ENCODE data around the gene JAG2.

JAG2 gene

DNA sequence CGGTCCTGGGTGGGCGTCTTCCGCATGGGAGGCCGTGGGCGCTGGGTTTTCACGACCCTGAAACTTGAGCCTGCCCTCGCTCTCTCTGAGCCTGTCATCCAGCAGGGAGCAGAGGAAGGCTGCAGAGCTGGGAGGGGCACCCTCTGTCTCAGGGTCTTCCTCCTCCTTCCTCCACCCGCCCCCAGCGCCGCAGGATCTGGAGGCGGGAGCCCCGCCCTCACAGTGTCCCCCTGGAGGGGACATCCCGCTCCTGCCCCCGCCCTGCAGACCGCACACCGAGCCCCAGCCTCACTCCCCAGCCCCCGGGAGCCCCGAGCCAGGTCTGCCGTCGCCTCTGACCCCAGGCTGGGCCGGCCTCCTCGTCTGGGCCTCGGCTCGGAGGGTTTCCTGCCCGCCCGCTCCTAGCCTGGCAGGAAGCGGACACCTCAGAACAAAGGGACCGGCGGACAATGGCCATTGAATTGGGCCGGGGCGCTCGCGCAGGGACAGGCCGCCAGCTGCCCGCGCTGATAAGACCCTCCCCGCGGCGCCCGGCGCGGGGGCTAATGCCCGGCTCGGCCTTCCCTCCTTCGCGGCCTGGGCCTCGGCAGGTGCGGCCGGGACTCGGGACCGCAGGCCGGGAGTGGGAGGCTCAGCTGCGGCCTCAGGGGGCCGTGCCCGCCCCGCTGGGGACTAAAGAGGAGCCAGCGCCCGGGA is 27.8 kb upstream of the JAG2 start:
- peak overlapping the region; percentile 0 for H3K4me3 ChIP-seq (ENCODE audit: insufficient read length, low read depth)
- H3K4me1 ChIP-seq (ENCODE audit: insufficient read depth, insufficient read length): peaks cover 21% of the 10 kb centered on the region
- H3K9ac ChIP-seq (ENCODE audit: insufficient read length, low read depth): peak overlapping the region; percentile 72
- H3K27me3 ChIP-seq (ENCODE audit: insufficient read depth, insufficient read length): peaks cover 57% of the 10 kb centered on the region
- H3K9me3 ChIP-seq (ENCODE audit: insufficient read depth, low read length): no peaks in the 10 kb centered on the region
- H3K36me3 ChIP-seq (ENCODE audit: insufficient read depth, insufficient read length, low read length): no peaks in the 10 kb centered on the region
- TF ChIP-seq YY1 (IDR thresholded peaks at IDR 0.05; ENCODE audit: insufficient read depth, insufficient read length): no peak
- no peak for TF ChIP-seq ZNF274 (IDR thresholded peaks at IDR 0.05; ENCODE audit: low read depth, low read length)
- no peak for TF ChIP-seq SUZ12 (IDR thresholded peaks at IDR 0.05; ENCODE audit: extremely low read depth, insufficient read depth, insufficient read length)
- DNase-seq (ENCODE audit: low read depth, low spot score): no peak

DNA sequence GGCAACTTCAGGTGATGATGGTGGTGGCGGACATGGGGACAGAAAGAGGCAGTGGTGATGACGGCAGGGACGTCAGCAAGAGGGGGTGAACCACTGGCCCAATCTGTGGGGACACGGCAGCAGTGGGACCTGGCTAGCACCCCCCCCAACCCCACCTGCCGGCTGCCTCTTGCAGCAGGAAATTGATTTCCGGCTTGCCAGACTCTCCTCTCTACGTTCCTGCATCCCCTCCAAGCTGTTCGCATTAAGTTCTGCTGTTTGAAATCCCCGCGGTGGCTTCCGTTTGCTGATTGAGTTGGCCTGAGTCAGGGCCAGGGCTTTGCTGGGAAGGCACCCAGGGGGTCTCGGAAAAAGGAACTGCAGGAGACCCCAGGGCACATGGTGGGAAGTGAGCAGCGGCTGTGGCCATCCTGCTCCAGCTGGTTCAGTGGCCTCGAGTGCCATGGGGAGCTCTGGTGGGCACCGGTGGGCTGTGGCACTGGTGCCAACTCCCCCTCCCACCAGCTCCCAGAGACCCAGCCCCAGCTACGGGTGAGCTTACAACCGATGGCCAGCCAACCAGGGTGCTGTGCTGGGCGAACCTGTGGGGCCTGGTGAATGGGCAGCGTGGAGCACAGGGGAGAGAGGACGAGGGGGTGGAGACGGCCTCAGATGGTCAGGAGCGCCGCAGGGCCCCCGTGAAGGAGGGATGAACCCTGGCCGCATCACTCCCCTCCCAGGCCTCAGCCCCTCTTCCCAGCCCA is 27.1 kb upstream of the JAG2 start:
- no peak for TF ChIP-seq YY1 (IDR thresholded peaks at IDR 0.05; ENCODE audit: insufficient read depth, insufficient read length)
- Histone ChIP-seq H3K4me3 (ENCODE audit: insufficient read length, low read depth) (peak overlapping the region; percentile 0), H3K9ac (ENCODE audit: insufficient read length, low read depth) (peak overlapping the region; percentile 72), H3K9me3 (ENCODE audit: insufficient read depth, low read length) (no peaks in the 10 kb centered on the region), H3K27me3 (ENCODE audit: insufficient read depth, insufficient read length) (peaks cover 57% of the 10 kb centered on the region), H3K4me1 (ENCODE audit: insufficient read depth, insufficient read length) (peaks cover 18% of the 10 kb centered on the region), H3K36me3 (ENCODE audit: insufficient read depth, insufficient read length, low read length) (no peaks in the 10 kb centered on the region)
- no peak for DNase-seq (ENCODE audit: low read depth, low spot score)

DNA sequence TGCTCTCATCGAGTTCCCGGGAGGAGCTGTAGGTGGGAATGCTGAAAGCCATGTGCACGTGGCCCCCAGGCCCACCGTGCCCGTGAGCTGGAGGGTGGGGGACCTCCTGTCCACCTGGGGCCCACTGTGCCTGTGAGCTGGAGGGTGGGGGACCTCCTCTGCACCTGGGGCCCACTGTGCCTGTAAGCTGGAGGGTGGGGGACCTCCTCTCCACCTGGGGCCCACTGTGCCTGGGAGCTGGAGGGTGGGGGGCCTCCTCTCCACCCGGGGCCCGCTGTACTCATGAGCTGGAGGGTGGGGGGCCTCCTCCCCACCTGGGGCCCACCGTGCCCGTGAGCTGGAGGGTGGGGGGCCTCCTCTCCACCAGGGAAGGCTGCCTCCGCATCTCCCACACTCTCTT is 26.5 kb upstream of the JAG2 start:
- no peak overlapping the region for H3K4me3 ChIP-seq (ENCODE audit: insufficient read length, low read depth)
- H3K27me3 ChIP-seq (ENCODE audit: insufficient read depth, insufficient read length): peaks cover 57% of the 10 kb centered on the region
- no peak overlapping the region for H3K9ac ChIP-seq (ENCODE audit: insufficient read length, low read depth)
- no peaks in the 10 kb centered on the region for H3K9me3 ChIP-seq (ENCODE audit: insufficient read depth, low read length)
- TF ChIP-seq YY1 (IDR thresholded peaks at IDR 0.05; ENCODE audit: insufficient read depth, insufficient read length): no peak
- TF ChIP-seq ZNF274 (IDR thresholded peaks at IDR 0.05; ENCODE audit: low read depth, low read length): no peak
- no peak for TF ChIP-seq SUZ12 (IDR thresholded peaks at IDR 0.05; ENCODE audit: extremely low read depth, insufficient read depth, insufficient read length)
- H3K36me3 ChIP-seq (ENCODE audit: insufficient read depth, insufficient read length, low read length): no peaks in the 10 kb centered on the region
- no peak for DNase-seq (ENCODE audit: low read depth, low spot score)
- H3K4me1 ChIP-seq (ENCODE audit: insufficient read depth, insufficient read length): peaks cover 18% of the 10 kb centered on the region

DNA sequence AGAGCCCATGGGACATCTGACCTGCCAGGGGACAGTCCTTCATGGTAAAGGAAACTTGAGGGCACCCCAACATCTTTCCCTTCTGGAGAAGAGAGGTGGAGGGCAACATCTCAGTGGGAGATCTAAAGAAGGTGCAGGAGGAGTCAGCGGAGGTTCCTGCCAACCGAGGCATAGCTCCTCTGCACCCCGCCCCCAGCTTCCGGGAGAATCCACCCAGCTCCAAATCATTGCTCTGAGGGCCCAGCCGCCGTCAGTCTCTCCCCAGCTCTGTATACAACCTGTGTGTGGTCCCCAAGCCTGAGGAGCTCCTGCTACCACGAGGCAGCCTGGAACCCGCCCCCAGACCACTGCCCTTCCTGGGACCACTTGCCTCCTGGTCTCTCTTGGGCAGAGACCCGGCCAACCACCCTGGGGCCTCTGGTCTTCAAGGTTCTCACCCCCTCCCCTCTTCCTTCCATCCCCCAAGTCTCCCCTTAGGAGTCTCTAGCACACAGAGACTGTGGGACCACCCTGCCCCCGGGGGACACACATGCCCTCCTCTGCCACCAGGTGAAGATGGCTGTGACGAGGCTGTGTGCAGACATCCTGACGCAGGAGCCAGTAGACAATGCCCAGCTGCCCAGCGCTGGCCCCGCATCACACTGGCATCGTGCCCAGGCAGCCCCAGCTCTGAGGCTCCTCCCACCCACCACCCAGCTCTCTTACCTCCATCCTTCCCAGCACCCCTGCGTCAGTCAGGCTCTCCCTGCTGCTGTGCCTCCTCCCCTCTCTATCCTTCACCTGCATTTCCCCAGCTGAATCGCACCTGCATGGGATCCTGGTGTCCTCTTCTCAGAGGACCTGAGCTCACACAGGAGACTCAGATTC is 25.6 kb upstream of the JAG2 start:
- H3K36me3 ChIP-seq (ENCODE audit: insufficient read depth, insufficient read length, low read length): no peaks in the 10 kb centered on the region
- no peaks in the 10 kb centered on the region for H3K9me3 ChIP-seq (ENCODE audit: insufficient read depth, low read length)
- peaks cover 18% of the 10 kb centered on the region for H3K4me1 ChIP-seq (ENCODE audit: insufficient read depth, insufficient read length)
- TF ChIP-seq ZNF274 (IDR thresholded peaks at IDR 0.05; ENCODE audit: low read depth, low read length) (no peak), SUZ12 (IDR thresholded peaks at IDR 0.05; ENCODE audit: extremely low read depth, insufficient read depth, insufficient read length) (no peak), YY1 (IDR thresholded peaks at IDR 0.05; ENCODE audit: insufficient read depth, insufficient read length) (no peak)
- no peak overlapping the region for H3K9ac ChIP-seq (ENCODE audit: insufficient read length, low read depth)
- no peak for DNase-seq (ENCODE audit: low read depth, low spot score)
- peaks cover 52% of the 10 kb centered on the region for H3K27me3 ChIP-seq (ENCODE audit: insufficient read depth, insufficient read length)
- no peak overlapping the region for H3K4me3 ChIP-seq (ENCODE audit: insufficient read length, low read depth)

DNA sequence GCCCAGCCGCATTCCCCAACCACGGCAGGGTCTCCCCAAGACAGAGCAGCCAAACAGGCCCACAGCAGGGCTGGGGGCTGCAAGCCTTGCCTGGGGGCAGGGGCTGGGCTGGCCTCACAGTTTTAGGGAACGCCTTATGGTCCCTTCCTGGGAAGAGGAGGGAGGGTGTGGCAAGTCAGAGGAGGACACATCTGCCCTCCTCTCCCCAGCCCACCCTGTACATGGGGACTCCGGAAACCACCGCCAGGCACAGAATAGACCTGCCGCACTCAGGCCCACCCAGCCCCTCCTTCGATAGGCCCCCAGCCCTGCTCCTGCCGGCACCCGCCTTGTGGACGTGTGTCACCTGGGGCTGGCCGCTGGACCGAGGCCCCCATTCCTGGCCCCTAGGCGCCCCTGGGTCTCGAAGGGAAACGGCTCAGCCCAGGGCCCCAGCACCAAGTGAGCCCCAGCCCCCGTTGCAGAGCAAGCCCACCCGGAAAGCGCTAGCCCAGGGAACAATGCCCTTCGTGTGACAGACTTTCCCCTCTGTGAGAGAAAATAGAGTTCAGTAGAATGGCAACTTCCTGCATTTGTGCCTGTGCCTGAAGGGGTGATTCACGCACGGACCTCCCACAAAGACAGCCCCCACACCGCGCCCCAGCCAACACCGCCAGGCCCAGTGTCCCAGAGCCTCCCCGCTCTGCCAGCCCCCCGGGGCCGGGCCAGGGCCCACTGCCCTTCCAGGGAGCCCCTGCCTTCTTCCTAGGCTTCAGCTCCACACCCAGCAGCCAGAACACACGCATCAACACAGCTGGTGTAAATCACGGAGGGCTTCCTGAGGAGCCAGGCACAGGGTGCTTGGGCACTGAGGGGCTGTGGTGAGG is 24.5 kb upstream of the JAG2 start:
- Histone ChIP-seq H3K9ac (ENCODE audit: insufficient read length, low read depth) (no peak overlapping the region), H3K4me1 (ENCODE audit: insufficient read depth, insufficient read length) (peaks cover 18% of the 10 kb centered on the region), H3K36me3 (ENCODE audit: insufficient read depth, insufficient read length, low read length) (no peaks in the 10 kb centered on the region), H3K4me3 (ENCODE audit: insufficient read length, low read depth) (no peak overlapping the region), H3K27me3 (ENCODE audit: insufficient read depth, insufficient read length) (peaks cover 41% of the 10 kb centered on the region), H3K9me3 (ENCODE audit: insufficient read depth, low read length) (peaks cover 6% of the 10 kb centered on the region; the same call in 1 of the 2 replicates)
- TF ChIP-seq SUZ12 (IDR thresholded peaks at IDR 0.05; ENCODE audit: extremely low read depth, insufficient read depth, insufficient read length): no peak
- no peak for TF ChIP-seq ZNF274 (IDR thresholded peaks at IDR 0.05; ENCODE audit: low read depth, low read length)
- no peak for TF ChIP-seq YY1 (IDR thresholded peaks at IDR 0.05; ENCODE audit: insufficient read depth, insufficient read length)
- no peak for DNase-seq (ENCODE audit: low read depth, low spot score)

DNA sequence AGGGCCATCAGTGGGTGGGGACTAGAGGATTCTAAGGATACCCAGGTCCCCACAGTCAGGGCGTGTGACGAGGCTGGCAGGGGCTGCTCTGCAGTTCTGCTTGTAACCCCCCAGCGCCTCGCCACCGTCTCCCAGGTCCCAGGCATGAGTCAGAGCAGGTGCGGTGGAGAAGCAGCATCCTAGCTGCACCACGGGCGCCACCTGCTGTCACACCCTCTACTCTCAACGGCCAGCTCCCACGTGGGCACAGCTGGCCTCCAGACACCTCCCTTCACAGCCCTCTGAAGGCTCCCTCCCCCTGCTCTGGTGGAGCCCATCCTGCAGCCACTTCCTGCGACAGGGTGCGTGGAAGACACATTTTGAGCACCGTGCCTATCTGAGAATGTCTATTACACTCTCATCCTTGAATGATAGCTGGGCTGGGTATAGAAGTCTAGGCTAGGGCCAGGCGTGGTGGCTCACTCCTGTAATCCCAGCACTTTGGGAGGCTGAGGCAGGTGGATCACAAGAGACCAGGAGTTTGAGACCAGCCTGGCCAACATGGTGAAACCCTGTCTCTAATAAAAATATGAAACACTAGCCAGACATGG is 19.5 kb upstream of the JAG2 start:
- no peak overlapping the region for H3K4me3 ChIP-seq (ENCODE audit: insufficient read length, low read depth)
- peaks cover 6% of the 10 kb centered on the region for H3K27me3 ChIP-seq (ENCODE audit: insufficient read depth, insufficient read length)
- H3K4me1 ChIP-seq (ENCODE audit: insufficient read depth, insufficient read length): no peaks in the 10 kb centered on the region
- no peak for DNase-seq (ENCODE audit: low read depth, low spot score)
- H3K9me3 ChIP-seq (ENCODE audit: insufficient read depth, low read length): peaks cover 10% of the 10 kb centered on the region; the same call in 1 of the 2 replicates
- H3K36me3 ChIP-seq (ENCODE audit: insufficient read depth, insufficient read length, low read length): no peaks in the 10 kb centered on the region
- no peak overlapping the region for H3K9ac ChIP-seq (ENCODE audit: insufficient read length, low read depth)
- TF ChIP-seq SUZ12 (IDR thresholded peaks at IDR 0.05; ENCODE audit: extremely low read depth, insufficient read depth, insufficient read length) (no peak), ZNF274 (IDR thresholded peaks at IDR 0.05; ENCODE audit: low read depth, low read length) (no peak), YY1 (IDR thresholded peaks at IDR 0.05; ENCODE audit: insufficient read depth, insufficient read length) (no peak)
